GM23248 (cell line): Measurements from ENCODE around the gene CNGA4.

ENCODE experiments used
- EZH2 ChIP-seq: fragments of 200-600 bp; sonication (generic); IDR thresholded peaks from 2 replicates; pipeline ENCODE4 v1.6.1; 2018; ENCODE audit warnings: antibody characterized with exemption, mild to moderate bottlenecking; ENCODE audit not compliant: insufficient read depth, poor library complexity, severe bottlenecking
- EZH2phosphoT487 ChIP-seq: fragments of 200-600 bp; sonication (generic); IDR thresholded peaks from 2 replicates; pipeline ENCODE4 v1.6.1; 2018; ENCODE audit warnings: antibody characterized with exemption, moderate library complexity, mild to moderate bottlenecking, low read depth; ENCODE audit not compliant: insufficient read depth

- no peak for TF ChIP-seq EZH2phosphoT487
- TF ChIP-seq EZH2: no peak
Observed at GRCh38 chr11:6240139-6240538, 1.2 kb downstream of the CNGA4 start.
